ENCODE results near the gene SPPL2A. TPM values are rescaled to one million over a fixed set of nuclear protein-coding genes. Genes with fewer than 3 reads are reported as not detected.

Gene SPPL2A
- total and polyA plus RNA-seq, 4 donors, result 67.5 to 135 (median 93.2) TPM

DNA sequence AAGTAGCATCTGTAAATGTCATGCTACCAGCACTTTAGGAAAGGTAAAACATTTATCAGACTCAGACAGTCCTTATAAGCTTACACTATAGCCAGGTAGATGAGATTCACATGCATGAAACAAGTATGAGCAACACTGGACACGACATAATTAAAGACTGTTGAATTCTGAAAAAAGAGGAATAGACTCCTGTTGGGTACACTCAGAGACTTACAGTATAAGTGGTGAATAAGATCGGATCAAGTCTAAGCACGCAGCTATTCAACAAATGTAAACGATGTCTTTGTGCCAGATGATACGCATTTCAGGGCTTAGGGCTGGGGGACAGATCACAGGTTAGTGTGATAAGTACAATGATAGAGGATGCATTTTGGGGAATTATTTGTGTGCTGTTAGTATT, 43.2 kb upstream of the SPPL2A start:
- H3K27me3 ChIP-seq (ENCODE audit: control insufficient read depth in 4 of 4, insufficient read depth in 4 of 4, low read length in 3 of 4), result no peaks in the 10 kb centered on the region
- no peak overlapping the region for H3K9ac ChIP-seq (ENCODE audit: low read depth in 1 of 2, low read length in 2 of 2)
- no peak overlapping the region for H3K4me3 ChIP-seq (ENCODE audit: low read depth in 1 of 3, low read length in 3 of 3)
- TF ChIP-seq FOXA2 (IDR thresholded peaks at IDR 0.05) (no peak), GABPA (IDR thresholded peaks at IDR 0.05 in 1 of 2, conservative IDR thresholded peaks at IDR 0.05 in 1 of 2) (no peak), YY1 (IDR thresholded peaks at IDR 0.05) (no peak), EGR1 (IDR thresholded peaks at IDR 0.05; ENCODE audit: low read depth in 2 of 2) (no peak), ATF3 (IDR thresholded peaks at IDR 0.05) (no peak), HNF4A (conservative IDR thresholded peaks at IDR 0.05) (no peak), NR2F2 (IDR thresholded peaks at IDR 0.05) (no peak), RXRA (IDR thresholded peaks at IDR 0.05) (no peak), JUND (IDR thresholded peaks at IDR 0.05) (no peak), TAF1 (conservative IDR thresholded peaks at IDR 0.05) (no peak), SP1 (IDR thresholded peaks at IDR 0.05) (no peak), REST (IDR thresholded peaks at IDR 0.05) (no peak), HNF4G (IDR thresholded peaks at IDR 0.05) (no peak)
- TF ChIP-seq, protein P1, sequence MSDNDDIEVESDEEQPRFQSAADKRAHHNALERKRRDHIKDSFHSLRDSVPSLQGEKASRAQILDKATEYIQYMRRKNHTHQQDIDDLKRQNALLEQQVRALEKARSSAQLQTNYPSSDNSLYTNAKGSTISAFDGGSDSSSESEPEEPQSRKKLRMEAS (IDR thresholded peaks at IDR 0.05), result no peak
- TF ChIP-seq, protein P2, sequence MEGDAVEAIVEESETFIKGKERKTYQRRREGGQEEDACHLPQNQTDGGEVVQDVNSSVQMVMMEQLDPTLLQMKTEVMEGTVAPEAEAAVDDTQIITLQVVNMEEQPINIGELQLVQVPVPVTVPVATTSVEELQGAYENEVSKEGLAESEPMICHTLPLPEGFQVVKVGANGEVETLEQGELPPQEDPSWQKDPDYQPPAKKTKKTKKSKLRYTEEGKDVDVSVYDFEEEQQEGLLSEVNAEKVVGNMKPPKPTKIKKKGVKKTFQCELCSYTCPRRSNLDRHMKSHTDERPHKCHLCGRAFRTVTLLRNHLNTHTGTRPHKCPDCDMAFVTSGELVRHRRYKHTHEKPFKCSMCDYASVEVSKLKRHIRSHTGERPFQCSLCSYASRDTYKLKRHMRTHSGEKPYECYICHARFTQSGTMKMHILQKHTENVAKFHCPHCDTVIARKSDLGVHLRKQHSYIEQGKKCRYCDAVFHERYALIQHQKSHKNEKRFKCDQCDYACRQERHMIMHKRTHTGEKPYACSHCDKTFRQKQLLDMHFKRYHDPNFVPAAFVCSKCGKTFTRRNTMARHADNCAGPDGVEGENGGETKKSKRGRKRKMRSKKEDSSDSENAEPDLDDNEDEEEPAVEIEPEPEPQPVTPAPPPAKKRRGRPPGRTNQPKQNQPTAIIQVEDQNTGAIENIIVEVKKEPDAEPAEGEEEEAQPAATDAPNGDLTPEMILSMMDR (IDR thresholded peaks at IDR 0.05; ENCODE audit: low read depth, low read length, missing input control), result no peak
- H3K9me3 ChIP-seq (ENCODE audit: control insufficient read depth in 4 of 4, low read length in 3 of 4), result no peaks in the 10 kb centered on the region
- H3K4me1 ChIP-seq (ENCODE audit: control insufficient read depth in 4 of 4, insufficient read depth in 4 of 4, low read length in 3 of 4), result no peaks in the 10 kb centered on the region
- 79% methylated on average over 5 of the region's 5 CpGs for WGBS
- no peaks in the 10 kb centered on the region for H3K36me3 ChIP-seq (ENCODE audit: control insufficient read depth in 4 of 4, insufficient read depth in 3 of 4, low read depth in 1 of 4, low read length in 3 of 4)
- H3K27ac ChIP-seq (ENCODE audit: low read depth in 1 of 2, low read length in 2 of 2), result no peak overlapping the region
- DNase-seq (ENCODE audit: low spot score), result no peak

DNA sequence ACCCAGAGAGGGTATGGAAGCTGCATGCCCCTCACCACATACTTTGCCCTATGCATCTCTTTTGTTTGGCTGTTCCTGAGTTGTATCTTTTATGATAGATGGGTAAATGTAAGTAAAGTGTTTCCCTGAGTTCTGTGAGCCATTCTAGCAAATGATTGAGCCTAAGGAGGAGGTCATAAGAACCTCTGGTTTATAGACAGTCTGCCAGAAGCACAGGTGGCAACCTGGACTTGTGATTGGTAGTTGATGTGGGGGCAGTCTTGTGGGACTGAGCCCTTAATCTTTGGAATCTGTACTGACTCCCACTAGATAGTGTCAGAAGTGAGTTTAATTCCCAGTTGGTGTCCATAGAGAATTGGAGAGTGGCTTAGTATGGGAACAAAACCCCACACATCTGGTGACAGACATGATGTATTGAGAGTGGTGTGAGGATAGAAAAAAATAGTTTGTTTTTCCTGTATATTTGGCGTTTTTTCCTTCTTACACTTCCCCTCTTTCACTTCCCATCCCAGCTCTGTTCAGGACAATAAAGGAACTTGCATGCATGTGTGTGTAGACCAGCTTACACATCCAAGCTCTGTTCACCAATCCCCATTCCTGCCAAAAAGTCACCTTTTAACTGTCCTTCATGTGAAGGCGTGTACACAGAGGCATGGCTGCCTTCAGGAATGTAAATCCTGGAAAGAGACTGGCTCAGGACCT, 38.1 kb upstream of the SPPL2A start:
- WGBS, result 79% methylated on average over 2 of the region's 2 CpGs
- Histone ChIP-seq H3K27me3 (ENCODE audit: control insufficient read depth in 4 of 4, insufficient read depth in 4 of 4, low read length in 3 of 4) (no peaks in the 10 kb centered on the region), H3K9ac (ENCODE audit: low read depth in 1 of 2, low read length in 2 of 2) (no peak overlapping the region), H3K4me3 (ENCODE audit: low read depth in 1 of 3, low read length in 3 of 3) (no peak overlapping the region), H3K27ac (ENCODE audit: low read depth in 1 of 2, low read length in 2 of 2) (no peak overlapping the region), H3K9me3 (ENCODE audit: control insufficient read depth in 4 of 4, low read length in 3 of 4) (no peaks in the 10 kb centered on the region), H3K4me1 (ENCODE audit: control insufficient read depth in 4 of 4, insufficient read depth in 4 of 4, low read length in 3 of 4) (no peaks in the 10 kb centered on the region), H3K36me3 (ENCODE audit: control insufficient read depth in 4 of 4, insufficient read depth in 3 of 4, low read depth in 1 of 4, low read length in 3 of 4) (no peaks in the 10 kb centered on the region)
- no peak for DNase-seq (ENCODE audit: low spot score)
- TF ChIP-seq, protein P1 (IDR thresholded peaks at IDR 0.05), result no peak
- TF ChIP-seq GABPA (IDR thresholded peaks at IDR 0.05 in 1 of 2, conservative IDR thresholded peaks at IDR 0.05 in 1 of 2) (no peak), SP1 (IDR thresholded peaks at IDR 0.05) (no peak), RAD21 (IDR thresholded peaks at IDR 0.05) (no peak), YY1 (IDR thresholded peaks at IDR 0.05) (no peak), HNF4A (conservative IDR thresholded peaks at IDR 0.05) (no peak), ZBTB33 (IDR thresholded peaks at IDR 0.05) (no peak), FOXA2 (IDR thresholded peaks at IDR 0.05) (no peak), NR2F2 (IDR thresholded peaks at IDR 0.05) (no peak), RXRA (IDR thresholded peaks at IDR 0.05) (no peak), HNF4G (IDR thresholded peaks at IDR 0.05) (no peak)
- TF ChIP-seq, protein P2 (IDR thresholded peaks at IDR 0.05; ENCODE audit: low read depth, low read length, missing input control), result no peak

Measured in liver (tissue), 9 donors.